ENCODE data around the gene PER2.
"Not testable (repeated sequence)": the region's sequence is repeated elsewhere in the genome, so short reads cannot be mapped to it uniquely, and the experiment has no call there.

The PER2 gene, protein sequence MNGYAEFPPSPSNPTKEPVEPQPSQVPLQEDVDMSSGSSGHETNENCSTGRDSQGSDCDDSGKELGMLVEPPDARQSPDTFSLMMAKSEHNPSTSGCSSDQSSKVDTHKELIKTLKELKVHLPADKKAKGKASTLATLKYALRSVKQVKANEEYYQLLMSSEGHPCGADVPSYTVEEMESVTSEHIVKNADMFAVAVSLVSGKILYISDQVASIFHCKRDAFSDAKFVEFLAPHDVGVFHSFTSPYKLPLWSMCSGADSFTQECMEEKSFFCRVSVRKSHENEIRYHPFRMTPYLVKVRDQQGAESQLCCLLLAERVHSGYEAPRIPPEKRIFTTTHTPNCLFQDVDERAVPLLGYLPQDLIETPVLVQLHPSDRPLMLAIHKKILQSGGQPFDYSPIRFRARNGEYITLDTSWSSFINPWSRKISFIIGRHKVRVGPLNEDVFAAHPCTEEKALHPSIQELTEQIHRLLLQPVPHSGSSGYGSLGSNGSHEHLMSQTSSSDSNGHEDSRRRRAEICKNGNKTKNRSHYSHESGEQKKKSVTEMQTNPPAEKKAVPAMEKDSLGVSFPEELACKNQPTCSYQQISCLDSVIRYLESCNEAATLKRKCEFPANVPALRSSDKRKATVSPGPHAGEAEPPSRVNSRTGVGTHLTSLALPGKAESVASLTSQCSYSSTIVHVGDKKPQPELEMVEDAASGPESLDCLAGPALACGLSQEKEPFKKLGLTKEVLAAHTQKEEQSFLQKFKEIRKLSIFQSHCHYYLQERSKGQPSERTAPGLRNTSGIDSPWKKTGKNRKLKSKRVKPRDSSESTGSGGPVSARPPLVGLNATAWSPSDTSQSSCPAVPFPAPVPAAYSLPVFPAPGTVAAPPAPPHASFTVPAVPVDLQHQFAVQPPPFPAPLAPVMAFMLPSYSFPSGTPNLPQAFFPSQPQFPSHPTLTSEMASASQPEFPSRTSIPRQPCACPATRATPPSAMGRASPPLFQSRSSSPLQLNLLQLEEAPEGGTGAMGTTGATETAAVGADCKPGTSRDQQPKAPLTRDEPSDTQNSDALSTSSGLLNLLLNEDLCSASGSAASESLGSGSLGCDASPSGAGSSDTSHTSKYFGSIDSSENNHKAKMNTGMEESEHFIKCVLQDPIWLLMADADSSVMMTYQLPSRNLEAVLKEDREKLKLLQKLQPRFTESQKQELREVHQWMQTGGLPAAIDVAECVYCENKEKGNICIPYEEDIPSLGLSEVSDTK (N-terminal part only)

DNA sequence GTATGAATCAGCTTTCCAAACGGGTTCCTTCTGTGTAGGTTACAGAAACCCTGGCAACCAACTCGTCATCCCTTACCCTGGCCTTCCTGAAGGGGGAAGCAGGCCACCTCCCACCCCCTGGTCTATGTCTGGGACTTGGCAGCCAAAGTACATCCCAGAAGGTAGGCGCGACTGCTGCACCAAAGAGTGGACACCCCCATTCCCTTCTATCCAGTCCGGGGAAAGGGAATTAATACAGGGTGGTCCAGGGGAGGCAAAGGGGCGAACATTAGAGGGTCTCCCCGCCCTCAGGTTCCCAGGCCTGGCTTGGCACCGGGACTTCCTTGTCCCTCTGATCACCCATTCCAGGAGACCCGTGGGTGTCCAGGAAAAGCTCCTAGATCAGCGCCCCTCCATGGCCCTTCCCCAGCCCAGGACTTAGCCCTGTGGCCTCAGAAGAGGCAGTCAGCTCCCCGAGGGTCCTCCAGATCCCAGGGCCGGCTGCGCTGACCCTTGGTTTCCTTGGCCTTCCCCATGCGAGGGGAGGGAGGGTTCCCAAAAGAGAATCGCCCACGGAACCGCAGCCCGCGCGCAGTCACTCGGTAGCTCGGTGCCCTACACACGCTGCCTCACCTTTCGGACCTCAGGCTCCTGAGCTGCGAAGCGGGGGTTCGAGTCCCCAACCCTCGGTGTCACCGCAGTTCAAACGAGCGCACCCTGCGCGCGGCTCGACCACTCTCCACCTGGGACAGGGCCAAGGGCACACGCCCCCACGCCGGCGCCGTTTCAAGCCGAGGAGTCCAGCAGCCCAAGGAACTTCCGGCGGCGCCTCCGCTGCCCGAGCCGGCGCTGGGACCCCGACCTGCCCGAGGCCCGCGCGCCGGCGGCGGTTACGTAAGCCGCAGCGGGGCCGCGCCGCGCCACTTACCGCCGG, at the start of gene PER2:
Gene PER2 (minus strand): TSS at position 874 of the 913 bp plus-strand sequence. CDS start 10,674 bp downstream, outside the sequence.
- DNase-seq: peak; percentile 69

GRCh38 chr2:238337846-238338245, 49.4 kb upstream of the PER2 start:
- DNase-seq: no peak

GRCh38 chr2:238336793-238337444, 48.5 kb upstream of the PER2 start:
- no peak for DNase-seq

DNA sequence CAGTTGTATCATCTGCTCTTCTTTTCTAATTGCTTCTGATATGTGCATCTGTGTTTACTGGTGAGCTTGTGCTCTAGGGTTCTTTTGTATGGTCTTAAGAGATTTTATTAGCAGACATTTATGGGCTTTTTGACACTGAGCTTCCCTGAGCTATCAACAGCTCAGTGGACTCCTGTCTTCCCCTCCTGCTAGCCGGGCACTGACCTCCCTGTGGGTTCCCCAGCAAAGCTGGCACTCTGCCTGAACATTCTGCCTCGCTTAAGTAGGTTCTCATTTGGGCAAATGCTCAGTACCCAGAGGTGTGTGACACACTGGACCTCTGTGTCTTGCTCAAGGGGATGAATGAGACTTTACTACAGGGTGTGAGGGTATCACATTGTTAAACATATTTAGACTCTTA, 47.7 kb upstream of the PER2 start:
- DNase-seq: no peak

DNA sequence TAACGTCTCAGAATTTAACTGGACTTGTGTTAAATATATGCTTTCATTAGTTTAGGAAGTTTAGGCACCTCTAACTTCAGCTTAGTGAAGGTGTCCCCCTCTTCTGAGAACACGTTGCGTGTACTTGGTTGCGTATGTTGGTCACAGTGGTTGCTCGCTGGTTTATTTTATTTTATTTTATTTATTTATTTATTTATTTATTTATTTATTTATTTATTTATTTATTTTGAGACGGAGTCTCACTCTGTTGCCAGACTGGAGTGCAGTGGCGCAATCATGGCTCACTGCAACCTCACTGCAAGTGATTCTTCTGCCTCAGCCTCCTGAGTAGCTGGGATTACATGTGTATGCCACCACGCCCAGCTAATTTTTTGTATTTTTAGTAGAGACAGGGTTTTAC, 47.2 kb upstream of the PER2 start:
- DNase-seq: not testable (repeated sequence)

DNA sequence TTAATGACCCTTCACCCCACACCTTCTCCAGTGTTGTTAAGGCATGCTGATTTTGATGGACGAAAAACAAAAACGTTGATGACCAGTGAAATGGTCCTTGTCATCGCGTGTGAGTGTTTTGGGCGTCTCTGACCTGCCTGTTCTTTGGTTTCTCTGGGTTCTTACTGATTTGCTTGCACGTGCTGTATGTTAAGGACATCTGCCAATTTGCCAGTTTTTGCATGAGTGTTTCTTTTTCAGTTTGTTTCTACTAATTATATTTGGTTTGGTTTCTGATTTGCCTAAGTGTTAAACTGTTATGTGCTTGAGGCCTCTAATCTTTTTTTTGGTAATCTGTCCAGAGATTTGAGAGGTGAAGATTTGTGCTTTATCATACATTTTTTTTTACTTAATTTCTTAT, 46.5 kb upstream of the PER2 start:
- no peak for DNase-seq

GRCh38 chr2:238331916-238332315, 43.5 kb upstream of the PER2 start:
- DNase-seq: no peak

- DNase-seq: no peak
Observed at GRCh38 chr2:238330391-238330790, 42.0 kb upstream of the PER2 start.

- DNase-seq: no peak
Observed at GRCh38 chr2:238327751-238328150, 39.3 kb upstream of the PER2 start.

DNA sequence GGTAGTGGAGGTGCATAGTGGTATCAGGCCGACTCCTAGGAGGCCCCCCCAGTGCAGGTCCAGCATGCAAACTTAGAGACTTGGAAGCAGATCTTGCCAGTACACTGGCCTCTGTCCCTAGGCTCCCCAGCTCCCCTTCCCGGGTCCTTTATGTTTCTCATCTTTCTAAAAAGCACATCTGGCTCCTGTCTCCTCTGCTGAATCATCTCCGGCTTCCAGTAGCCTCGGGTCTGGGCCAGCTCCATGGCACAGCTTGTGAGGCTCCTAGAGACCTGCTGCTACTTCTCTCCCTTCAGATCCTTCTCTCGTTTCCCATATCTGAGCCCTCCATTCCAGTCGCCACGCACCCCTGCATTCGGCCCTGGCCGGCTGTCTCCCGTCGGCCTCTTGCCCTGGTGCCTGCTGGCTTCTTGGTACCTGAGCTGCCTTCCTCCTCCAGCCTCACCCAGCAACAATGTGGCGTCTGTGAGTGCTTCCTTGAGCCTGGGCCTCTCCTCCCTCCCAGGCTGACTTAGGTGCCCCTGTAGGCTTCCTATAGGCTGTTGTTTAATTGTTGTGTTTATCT, 38.5 kb upstream of the PER2 start:
- DNase-seq: peak; percentile 48

DNA sequence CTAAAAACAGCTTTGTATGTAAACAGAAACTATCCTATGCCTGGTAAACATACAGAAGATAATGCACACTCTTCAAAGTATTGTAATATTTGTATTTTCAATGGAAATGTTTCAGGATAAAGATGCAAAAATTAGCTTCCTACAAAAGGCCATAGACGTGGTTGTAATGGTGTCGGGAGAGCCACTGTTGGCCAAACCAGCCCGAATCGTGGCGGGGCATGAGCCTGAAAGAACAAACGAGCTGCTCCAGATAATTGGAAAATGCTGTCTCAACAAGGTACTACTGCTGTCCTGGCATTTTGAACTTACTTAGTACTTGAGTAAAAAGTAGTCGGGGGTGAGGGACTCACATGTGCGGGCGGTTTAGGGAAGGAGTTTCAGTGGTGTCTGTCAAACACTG, 37.3 kb upstream of the PER2 start:
- DNase-seq: peak; percentile 19

GRCh38 chr2:238324248-238324647, 35.8 kb upstream of the PER2 start:
- DNase-seq: peak; percentile 17

DNA sequence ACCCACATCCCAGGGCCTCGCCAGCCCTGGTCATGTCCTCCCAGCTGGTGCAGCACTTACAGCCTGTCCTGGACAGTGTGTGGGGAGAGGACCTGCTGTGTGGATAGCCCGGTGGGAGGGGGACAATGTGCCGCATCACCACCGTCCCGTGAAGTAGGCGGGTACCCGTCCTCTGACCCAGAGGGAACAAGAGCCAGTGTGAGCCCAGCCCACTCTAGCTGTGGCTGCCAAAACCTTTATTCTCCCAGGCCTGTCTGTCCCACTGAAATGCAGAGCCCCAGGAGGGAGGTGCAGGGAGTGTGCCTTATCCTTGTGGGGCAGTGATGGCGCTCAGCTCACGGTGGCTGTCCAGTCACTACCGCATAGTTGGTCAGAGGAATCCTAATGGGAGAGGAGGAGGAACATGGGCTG, 33.6 kb upstream of the PER2 start:
- DNase-seq: no peak

- no peak for DNase-seq
Observed at GRCh38 chr2:238321467-238321866, 33.1 kb upstream of the PER2 start.

GRCh38 chr2:238320648-238321281, 32.4 kb upstream of the PER2 start:
- DNase-seq: no peak

DNA sequence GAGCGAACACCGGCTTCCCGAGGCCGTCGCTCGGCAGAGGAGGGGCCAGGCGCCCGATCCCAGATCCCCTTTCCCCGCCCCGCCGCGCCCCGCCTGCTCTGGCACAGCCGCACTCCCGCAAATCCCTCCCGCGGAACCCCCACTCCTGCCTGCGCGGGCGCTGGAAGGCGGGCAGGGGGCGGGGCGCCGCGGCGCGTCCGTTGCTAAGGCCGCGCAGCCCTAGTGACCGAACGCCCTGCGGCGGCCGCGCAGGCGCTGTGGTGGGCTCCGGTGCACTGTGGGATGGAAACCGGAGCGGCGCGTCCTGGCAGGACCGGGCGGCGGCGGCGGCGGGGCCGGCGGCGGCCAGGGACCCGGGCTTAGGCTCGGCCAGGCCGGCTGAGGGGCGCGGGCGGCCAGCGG, 31.8 kb upstream of the PER2 start, which contains the start of gene TRAF3IP1:
Gene TRAF3IP1 (plus strand): TSS at position 273 of the 402 bp plus-strand sequence. CDS start 145 bp downstream, outside the sequence.
- peak; percentile 93 for DNase-seq

- DNase-seq: no peak
Observed at GRCh38 chr2:238315031-238315595, 26.7 kb upstream of the PER2 start.

- DNase-seq: no peak
Observed at GRCh38 chr2:238314576-238314975, 26.2 kb upstream of the PER2 start.

GRCh38 chr2:238313991-238314350, 25.6 kb upstream of the PER2 start:
- DNase-seq: no peak
